ENCODE measurements around the gene ABHD12B. TPM values are rescaled to one million over a fixed set of nuclear protein-coding genes. Genes with fewer than 3 reads are reported as not detected.

The ABHD12B gene
- polyA plus RNA-seq, 1 of the 3 experiments (the other 2 are of a cell fraction): not detected

GRCh38 chr14:50835280-50835679 is 36.6 kb upstream of the ABHD12B start:
- CTCF ChIA-PET: interaction anchor here (0.6 kb wide), 1 partner anchor 11 kb away, joined by 3 read pairs; no protein-coding TSS in a partner anchor
- Histone ChIP-seq H3K4me3 (ENCODE audit: low read depth in 2 of 2, low read length in 1 of 2) (no peak overlapping the region), H3K27me3 (ENCODE audit: insufficient read depth) (no peaks in the 10 kb centered on the region), H3K27ac (ENCODE audit: low read depth in 2 of 2, low read length in 1 of 2) (no peak overlapping the region), H3K9me2 (no peaks in the 10 kb centered on the region), H3K9me3 (no peaks in the 10 kb centered on the region), H3K36me3 (replicated peaks in 1 of 2; ENCODE audit: control insufficient read depth in 1 of 2, insufficient read depth in 2 of 2, low read length in 1 of 2) (no peaks in the 10 kb centered on the region), H3K4me1 (ENCODE audit: control insufficient read depth in 1 of 2, insufficient read depth in 2 of 2, low read depth in 1 of 2, low read length in 1 of 2) (peaks cover 0 to 4% of the 10 kb centered on the region in 2 experiments; a peak in 1 of 4 replicates), H3K9ac (no peak overlapping the region), H3K79me2 (ENCODE audit: insufficient read depth) (no peaks in the 10 kb centered on the region; the same call in 1 of the 2 replicates), H3K4me2 (no peak overlapping the region), H2AFZ (ENCODE audit: low read depth) (no peak overlapping the region), H4K20me1 (ENCODE audit: insufficient read depth) (peaks cover under 1% of the 10 kb centered on the region; the same call in 1 of the 2 replicates), H3F3A (replicated peaks; ENCODE audit: insufficient read depth) (no peaks in the 10 kb centered on the region)
- DNase-seq: no peak
- POLR2A ChIA-PET: no interaction called here
- WGBS (ENCODE audit: low lambda C conversion rate): 66% methylated on average over 2 of the region's 2 CpGs
- no peak for TF ChIP-seq USF1 (IDR thresholded peaks at IDR 0.05; ENCODE audit: borderline replicate concordance, low read depth)
- TF ChIP-seq MEF2A (IDR thresholded peaks at IDR 0.05; ENCODE audit: borderline replicate concordance, low read depth): no peak
- no peak for TF ChIP-seq JUND (IDR thresholded peaks at IDR 0.05)
- no peak for TF ChIP-seq USF2 (IDR thresholded peaks at IDR 0.05; ENCODE audit: borderline replicate concordance, low read depth, low read length)
- no peak for TF ChIP-seq REST (IDR thresholded peaks at IDR 0.05; ENCODE audit: low read depth, low read length)
- TF ChIP-seq RCOR1 (IDR thresholded peaks at IDR 0.05; ENCODE audit: low read length): no peak
- no peak for TF ChIP-seq IRF3 (IDR thresholded peaks at IDR 0.05; ENCODE audit: low read depth, low read length)
- TF ChIP-seq ZBTB33 (IDR thresholded peaks at IDR 0.05; ENCODE audit: borderline replicate concordance, low read depth): no peak
